Activated CD4-positive, alpha-beta T cell treated with anti-CD3 and anti-CD28 coated beads, Interleukin-10, Interleukin-2, amounts not matched to agents 100 ng/mL and 50 ng/mL, durations not matched to agents 16 hours and 8 hours (primary cell): ENCODE data around the gene BAIAP2.

Experiments
- DNase-seq: peaks from one replicate; pipeline ENCODE4 v3.0.0-alpha.2; 2020

Gene BAIAP2

GRCh38 chr17:81034779-81035520, at the start of gene BAIAP2:
Gene BAIAP2, plus strand, starts transcription at chr17:81035151. Its CDS starts 104 bp downstream, at chr17:81035255.
- peak; percentile 96 for DNase-seq

- DNase-seq, result no peak
Measured at GRCh38 chr17:80986046-80986445, 48.9 kb upstream of the BAIAP2 start.

- no peak for DNase-seq
Measured at GRCh38 chr17:80986816-80987475, 48.0 kb upstream of the BAIAP2 start.

GRCh38 chr17:80987941-80988461, 47.0 kb upstream of the BAIAP2 start:
- no peak for DNase-seq

- no peak for DNase-seq
Measured at GRCh38 chr17:80989586-80989913, 45.4 kb upstream of the BAIAP2 start.

GRCh38 chr17:80990921-80991644, 43.9 kb upstream of the BAIAP2 start:
- DNase-seq, result no peak

GRCh38 chr17:80991645-80992076, 43.3 kb upstream of the BAIAP2 start, which contains the start of gene CHMP6:
Gene CHMP6, plus strand, starts transcription at chr17:80991841. Its CDS starts 78 bp downstream, at chr17:80991919.
- DNase-seq, result peak; percentile 82

- no peak for DNase-seq
Measured at GRCh38 chr17:80992077-80992947, 42.6 kb upstream of the BAIAP2 start.

GRCh38 chr17:80992948-80993624, 41.9 kb upstream of the BAIAP2 start:
- DNase-seq, result no peak

- no peak for DNase-seq
Measured at GRCh38 chr17:80995131-80995530, 39.8 kb upstream of the BAIAP2 start.

- DNase-seq, result no peak
Measured at GRCh38 chr17:80996422-80997305, 38.3 kb upstream of the BAIAP2 start.

GRCh38 chr17:80997424-80998117, 37.4 kb upstream of the BAIAP2 start:
- DNase-seq, result no peak

GRCh38 chr17:80998118-80998747, 36.7 kb upstream of the BAIAP2 start:
- no peak for DNase-seq

GRCh38 chr17:80998748-80999535, 36.0 kb upstream of the BAIAP2 start:
- DNase-seq, result no peak

GRCh38 chr17:80999536-81000333, 35.2 kb upstream of the BAIAP2 start:
- DNase-seq, result no peak

- no peak for DNase-seq
Measured at GRCh38 chr17:81000334-81000630, 34.7 kb upstream of the BAIAP2 start.

- no peak for DNase-seq
Measured at GRCh38 chr17:81000631-81001357, 34.2 kb upstream of the BAIAP2 start.

- no peak for DNase-seq
Measured at GRCh38 chr17:81002013-81002384, 33.0 kb upstream of the BAIAP2 start.
